GM19351 (cell line): ENCODE data around the gene SFN.

Source experiments
- ATAC-seq: cut with Tn5 transposase; IDR thresholded peaks from one replicate; pipeline ENCODE4 v1.9.1; 2021; ENCODE audit warnings: mild to moderate bottlenecking, moderate library complexity; ENCODE audit not compliant: unreplicated experiment

Gene SFN

DNA sequence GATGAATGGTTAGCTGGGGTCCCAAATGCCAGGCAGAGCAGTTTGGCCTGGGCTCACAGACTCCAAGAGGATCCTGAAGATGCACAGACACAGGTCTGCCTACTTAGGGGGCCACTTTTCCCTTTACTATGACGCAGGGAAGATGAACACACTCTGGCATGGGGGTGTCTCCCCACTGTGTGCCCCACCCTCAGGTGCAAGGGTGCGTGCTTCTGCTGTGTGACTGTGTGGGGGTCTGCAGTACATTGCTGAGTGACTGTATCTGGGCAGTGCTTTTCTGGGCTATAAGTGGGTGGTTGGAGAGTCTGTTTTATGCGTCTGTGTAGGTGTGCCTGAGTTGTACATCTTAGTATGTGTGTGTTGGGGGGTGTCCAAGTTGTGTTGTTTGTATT, 47.0 kb downstream of the SFN start:
- no peak for ATAC-seq

DNA sequence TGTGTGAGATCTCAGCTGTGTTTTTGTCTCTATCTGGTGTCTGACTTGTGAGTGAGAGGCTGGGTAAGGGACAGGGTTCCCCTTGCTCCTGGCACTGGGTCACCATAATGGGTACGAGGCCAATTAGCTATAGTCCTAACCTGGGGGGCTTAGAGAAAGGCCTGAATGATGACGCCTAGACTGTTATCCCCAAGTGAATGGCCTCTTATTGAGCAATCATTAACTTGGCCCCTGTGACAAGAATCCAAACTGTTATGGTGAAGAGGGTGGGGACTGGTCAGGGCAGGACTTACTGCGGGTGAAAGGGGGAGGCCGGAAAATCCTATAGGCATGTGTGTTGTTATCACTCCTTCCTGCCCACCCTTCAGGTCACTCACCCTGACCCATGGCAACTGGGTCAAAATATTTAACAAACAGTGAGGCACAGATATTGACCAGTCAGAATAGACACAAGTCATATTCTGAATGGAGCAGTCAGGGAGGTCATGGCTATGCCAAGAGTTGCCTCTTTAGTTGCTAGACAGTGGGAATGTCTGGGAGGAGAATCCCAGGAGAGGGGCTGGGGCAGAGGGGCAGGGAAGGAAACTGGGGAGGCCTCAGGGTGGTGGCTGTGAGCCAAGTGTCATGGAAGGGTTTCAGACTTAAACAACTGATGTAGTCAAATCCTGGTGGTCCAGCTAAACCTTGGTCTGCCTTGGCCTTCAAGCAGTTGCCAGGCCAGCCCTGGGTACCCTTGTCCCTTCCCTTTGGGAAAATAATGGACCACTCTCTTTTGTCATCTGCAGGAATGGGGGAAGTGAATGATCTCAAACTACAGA, 47.6 kb downstream of the SFN start:
- ATAC-seq = no peak

DNA sequence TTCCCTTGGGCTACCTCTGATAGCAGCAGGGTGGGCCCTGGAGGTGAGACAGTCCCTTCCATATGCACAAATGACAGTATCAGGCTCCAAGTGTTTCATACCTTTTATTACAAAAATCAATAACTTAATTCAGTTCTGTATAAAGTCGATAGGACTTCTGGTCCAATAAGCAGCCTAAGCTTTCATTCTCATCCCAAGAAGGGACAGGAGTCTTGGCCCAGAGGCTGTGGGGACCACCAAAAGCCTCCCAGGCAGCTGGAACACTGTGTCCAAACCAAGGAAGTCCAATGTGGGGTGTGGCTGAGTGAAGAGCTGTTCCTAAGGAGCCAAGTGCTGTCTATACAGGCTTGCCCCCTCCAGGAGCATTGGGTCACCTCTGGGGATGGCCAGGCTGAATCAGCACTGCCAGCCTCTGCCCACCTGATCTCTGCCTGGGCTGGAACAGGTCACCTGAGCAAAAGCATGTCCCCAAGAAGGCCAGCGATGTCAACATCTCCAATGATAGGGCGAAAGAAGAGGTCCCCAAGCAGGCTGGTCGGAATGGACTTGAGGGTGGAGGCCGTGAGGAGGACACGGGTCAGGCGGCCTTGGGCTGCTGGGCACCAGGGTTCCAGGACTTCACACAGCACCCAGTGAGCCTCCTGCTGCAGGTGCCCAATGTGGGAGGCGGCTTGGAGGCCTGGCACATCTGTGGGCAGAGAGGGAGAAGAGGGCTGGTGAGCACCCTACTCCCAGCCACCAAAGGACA, 48.6 kb downstream of the SFN start:
- ATAC-seq = no peak

DNA sequence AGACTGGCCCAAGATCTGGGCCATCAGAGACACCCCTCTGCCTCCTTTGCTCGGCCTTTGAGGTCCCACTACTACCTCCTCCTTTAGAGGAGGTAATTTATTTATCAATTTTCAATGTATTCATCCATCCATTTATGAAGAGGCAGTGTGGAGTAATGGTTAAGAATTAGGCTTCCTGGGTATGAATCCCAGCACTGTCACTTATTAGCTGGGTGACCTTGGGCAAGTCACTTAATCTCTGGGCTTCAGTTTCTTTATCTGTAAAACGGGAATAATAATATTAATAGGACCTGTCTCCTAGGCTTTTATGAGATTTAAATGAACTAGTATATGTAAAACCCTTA, 49.2 kb downstream of the SFN start:
- ATAC-seq = no peak

DNA sequence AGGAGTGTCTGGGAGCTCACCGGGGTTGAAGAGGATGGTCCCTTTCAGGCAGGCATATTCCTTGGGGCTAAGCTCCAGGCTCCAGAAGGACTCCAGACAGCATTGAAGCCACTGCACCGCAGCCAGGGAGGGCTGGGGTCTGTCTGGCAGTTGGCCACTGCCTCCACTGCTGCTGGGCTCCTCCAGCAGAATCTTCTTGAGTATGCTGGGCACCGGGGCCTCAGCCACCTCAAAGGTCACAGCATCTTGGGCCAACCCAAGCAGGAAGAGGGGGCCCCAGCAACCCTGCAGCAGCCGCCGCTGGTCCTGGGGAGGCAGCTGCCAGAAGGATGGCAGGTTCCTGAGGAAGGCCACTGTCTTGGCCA, 50.4 kb downstream of the SFN start:
- no peak for ATAC-seq
